Measurements from ENCODE around the gene LRRN3.

DNA sequence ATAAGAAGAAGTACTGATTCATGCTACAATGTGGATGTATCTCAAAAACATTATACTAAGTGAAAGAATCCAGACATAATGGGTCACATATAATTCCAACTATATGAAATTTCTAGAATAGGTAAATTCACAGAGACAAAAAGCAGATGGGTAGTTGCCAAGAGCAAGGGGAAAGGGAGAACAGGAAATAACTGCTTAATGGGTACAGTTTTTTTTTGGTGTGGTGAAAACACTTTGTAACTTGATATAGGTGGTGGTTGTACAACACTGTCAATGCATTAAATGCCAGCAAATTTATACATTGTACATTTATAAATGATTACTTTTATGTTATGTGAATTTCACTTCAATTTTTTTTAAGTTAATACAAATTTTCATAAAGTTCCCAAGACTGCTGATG is 19.4 kb upstream of the LRRN3 start:
- TF ChIP-seq POLR2AphosphoS5 (IDR thresholded peaks at IDR 0.05; ENCODE audit: insufficient read depth in 1 of 2, low read depth in 1 of 2) (no peak), CTCF (IDR thresholded peaks at IDR 0.05) (no peak), POLR2A (IDR thresholded peaks at IDR 0.05) (no peak)

All from vagina (tissue), 2 donors.